Measurements from ENCODE around the gene COBLL1. TPM values are rescaled to one million over a fixed set of nuclear protein-coding genes. Genes with fewer than 3 reads are reported as not detected.

Gene COBLL1
- total and polyA plus RNA-seq, 9 donors = 5.6 to 11.0 (median 7.3) TPM

GRCh38 chr2:164745012-164745797, 96.4 kb downstream of the COBLL1 start:
- Histone ChIP-seq H3K36me3 (ENCODE audit: control insufficient read depth, insufficient read depth, low read length) (no peaks in the 10 kb centered on the region), H3K4me1 (ENCODE audit: control insufficient read depth, insufficient read depth, low read length) (no peaks in the 10 kb centered on the region), H3K27me3 (ENCODE audit: control insufficient read depth, insufficient read depth, low read length) (no peaks in the 10 kb centered on the region), H3K9me3 (replicated peaks; ENCODE audit: control insufficient read depth, low read depth, low read length) (no peaks in the 10 kb centered on the region), H3K4me3 (ENCODE audit: low read length) (no peak overlapping the region), H3K27ac (ENCODE audit: low read length) (no peak overlapping the region)
- no peak for DNase-seq
- 64% methylated on average over 2 of the region's 5 CpGs for WGBS (ENCODE audit: insufficient coverage)

- H3K36me3 ChIP-seq (ENCODE audit: control insufficient read depth, insufficient read depth, low read length) = no peaks in the 10 kb centered on the region
- peak; percentile 20 for DNase-seq
- no peaks in the 10 kb centered on the region for H3K27me3 ChIP-seq (ENCODE audit: control insufficient read depth, insufficient read depth, low read length)
- no CpG with 5 or more reads among the region's 4 CpGs for WGBS (ENCODE audit: insufficient coverage)
- no peaks in the 10 kb centered on the region for H3K4me1 ChIP-seq (ENCODE audit: control insufficient read depth, insufficient read depth, low read length)
- no peaks in the 10 kb centered on the region for H3K9me3 ChIP-seq (replicated peaks; ENCODE audit: control insufficient read depth, low read depth, low read length)
- H3K4me3 ChIP-seq (ENCODE audit: low read length) = no peak overlapping the region
- H3K27ac ChIP-seq (ENCODE audit: low read length) = no peak overlapping the region
Measured at GRCh38 chr2:164742738-164743317, 98.8 kb downstream of the COBLL1 start.

DNA sequence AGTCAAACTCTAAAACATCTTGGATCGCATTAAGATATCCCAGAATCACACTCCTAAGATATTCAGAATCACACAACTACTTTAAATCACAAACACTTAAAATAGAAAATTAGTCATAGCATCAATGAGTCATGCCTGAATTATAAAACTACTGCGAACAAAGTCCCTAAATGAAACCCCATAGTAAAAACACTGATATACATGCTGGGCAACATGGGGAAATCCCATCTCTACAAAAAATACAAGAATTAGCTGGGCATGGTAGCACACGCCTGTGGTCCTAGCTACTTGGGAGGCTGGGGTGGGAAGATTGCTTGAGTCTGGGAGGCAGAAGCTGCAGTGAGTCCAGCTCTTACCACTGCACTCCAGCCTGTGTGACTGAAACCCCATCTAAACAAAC, 101.7 kb downstream of the COBLL1 start:
- Histone ChIP-seq H3K4me1 (ENCODE audit: control insufficient read depth, insufficient read depth, low read length) (no peaks in the 10 kb centered on the region), H3K9me3 (replicated peaks; ENCODE audit: control insufficient read depth, low read depth, low read length) (no peaks in the 10 kb centered on the region), H3K4me3 (ENCODE audit: low read length) (no peak overlapping the region), H3K36me3 (ENCODE audit: control insufficient read depth, insufficient read depth, low read length) (no peaks in the 10 kb centered on the region), H3K27me3 (ENCODE audit: control insufficient read depth, insufficient read depth, low read length) (no peaks in the 10 kb centered on the region), H3K27ac (ENCODE audit: low read length) (no peak overlapping the region)
- DNase-seq = no peak
- WGBS (ENCODE audit: insufficient coverage) = no CpG with 5 or more reads among the region's 3 CpGs

- no peaks in the 10 kb centered on the region for H3K4me1 ChIP-seq (ENCODE audit: control insufficient read depth, insufficient read depth, low read length)
- H3K36me3 ChIP-seq (ENCODE audit: control insufficient read depth, insufficient read depth, low read length) = no peaks in the 10 kb centered on the region
- H3K27ac ChIP-seq (ENCODE audit: low read length) = no peak overlapping the region
- H3K4me3 ChIP-seq (ENCODE audit: low read length) = no peak overlapping the region
- DNase-seq = peak; percentile 75
- H3K9me3 ChIP-seq (replicated peaks; ENCODE audit: control insufficient read depth, low read depth, low read length) = no peaks in the 10 kb centered on the region
- H3K27me3 ChIP-seq (ENCODE audit: control insufficient read depth, insufficient read depth, low read length) = no peaks in the 10 kb centered on the region
- 0% methylated on average over 6 of the region's 9 CpGs for WGBS (ENCODE audit: insufficient coverage)
Measured at GRCh38 chr2:164737612-164738081, 104.0 kb downstream of the COBLL1 start.

- WGBS (ENCODE audit: insufficient coverage) = 50% methylated on average over 3 of the region's 4 CpGs
- Histone ChIP-seq H3K27me3 (ENCODE audit: control insufficient read depth, insufficient read depth, low read length) (no peaks in the 10 kb centered on the region), H3K36me3 (ENCODE audit: control insufficient read depth, insufficient read depth, low read length) (no peaks in the 10 kb centered on the region), H3K27ac (ENCODE audit: low read length) (no peak overlapping the region), H3K4me1 (ENCODE audit: control insufficient read depth, insufficient read depth, low read length) (no peaks in the 10 kb centered on the region), H3K4me3 (ENCODE audit: low read length) (no peak overlapping the region), H3K9me3 (replicated peaks; ENCODE audit: control insufficient read depth, low read depth, low read length) (no peaks in the 10 kb centered on the region)
- DNase-seq = no peak
Measured at GRCh38 chr2:164735309-164735919, 106.2 kb downstream of the COBLL1 start.

DNA sequence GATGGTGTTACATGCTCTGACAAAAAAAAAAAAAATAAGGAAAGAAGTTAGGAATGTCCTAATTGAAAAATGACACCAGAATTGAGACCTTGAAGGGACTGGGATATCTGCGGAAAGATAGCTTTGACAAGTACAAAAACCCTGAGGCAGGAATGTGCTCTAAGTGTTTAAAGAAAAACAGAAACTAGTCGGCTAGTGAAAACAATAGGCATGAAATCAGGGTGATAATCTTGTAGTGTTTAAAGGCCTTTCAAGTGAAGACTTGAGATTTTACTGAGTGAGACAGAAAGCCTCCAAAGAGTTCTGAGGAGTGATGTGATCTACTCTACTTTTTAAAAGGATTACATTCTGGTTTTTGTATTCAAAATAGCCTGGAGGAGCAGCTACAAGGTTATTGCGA, 107.4 kb downstream of the COBLL1 start:
- Histone ChIP-seq H3K4me3 (ENCODE audit: low read length) (no peak overlapping the region), H3K27me3 (ENCODE audit: control insufficient read depth, insufficient read depth, low read length) (no peaks in the 10 kb centered on the region), H3K27ac (ENCODE audit: low read length) (no peak overlapping the region), H3K4me1 (ENCODE audit: control insufficient read depth, insufficient read depth, low read length) (no peaks in the 10 kb centered on the region), H3K9me3 (replicated peaks; ENCODE audit: control insufficient read depth, low read depth, low read length) (no peaks in the 10 kb centered on the region), H3K36me3 (ENCODE audit: control insufficient read depth, insufficient read depth, low read length) (no peaks in the 10 kb centered on the region)
- no peak for DNase-seq
- 73% methylated on average over 3 of the region's 3 CpGs for WGBS (ENCODE audit: insufficient coverage)

DNA sequence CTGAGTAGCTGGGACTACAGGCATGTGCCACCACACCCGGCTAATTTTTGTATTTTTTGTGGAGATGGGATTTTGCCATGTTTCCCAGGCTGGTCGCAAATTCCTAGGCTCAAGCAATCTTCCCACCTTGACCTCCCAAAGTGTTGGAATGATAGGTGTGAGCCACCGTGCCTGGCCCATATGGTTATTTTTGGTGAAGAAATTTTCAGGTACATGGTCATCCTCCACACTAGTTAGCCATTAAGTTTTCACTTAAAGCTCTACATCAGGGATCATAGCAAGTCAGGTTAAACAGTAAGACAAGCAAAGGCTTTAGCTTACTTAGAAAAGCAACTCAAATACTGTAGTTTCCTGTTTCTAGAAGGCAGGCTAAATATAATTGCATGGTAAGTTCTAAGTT, 116.1 kb downstream of the COBLL1 start:
- Histone ChIP-seq H3K27ac (ENCODE audit: low read length) (no peak overlapping the region), H3K36me3 (ENCODE audit: control insufficient read depth, insufficient read depth, low read length) (no peaks in the 10 kb centered on the region), H3K27me3 (ENCODE audit: control insufficient read depth, insufficient read depth, low read length) (no peaks in the 10 kb centered on the region), H3K9me3 (replicated peaks; ENCODE audit: control insufficient read depth, low read depth, low read length) (no peaks in the 10 kb centered on the region), H3K4me1 (ENCODE audit: control insufficient read depth, insufficient read depth, low read length) (no peaks in the 10 kb centered on the region), H3K4me3 (ENCODE audit: low read length) (no peak overlapping the region)
- no peak for DNase-seq
- no CpG with 5 or more reads among the region's 3 CpGs for WGBS (ENCODE audit: insufficient coverage)

DNA sequence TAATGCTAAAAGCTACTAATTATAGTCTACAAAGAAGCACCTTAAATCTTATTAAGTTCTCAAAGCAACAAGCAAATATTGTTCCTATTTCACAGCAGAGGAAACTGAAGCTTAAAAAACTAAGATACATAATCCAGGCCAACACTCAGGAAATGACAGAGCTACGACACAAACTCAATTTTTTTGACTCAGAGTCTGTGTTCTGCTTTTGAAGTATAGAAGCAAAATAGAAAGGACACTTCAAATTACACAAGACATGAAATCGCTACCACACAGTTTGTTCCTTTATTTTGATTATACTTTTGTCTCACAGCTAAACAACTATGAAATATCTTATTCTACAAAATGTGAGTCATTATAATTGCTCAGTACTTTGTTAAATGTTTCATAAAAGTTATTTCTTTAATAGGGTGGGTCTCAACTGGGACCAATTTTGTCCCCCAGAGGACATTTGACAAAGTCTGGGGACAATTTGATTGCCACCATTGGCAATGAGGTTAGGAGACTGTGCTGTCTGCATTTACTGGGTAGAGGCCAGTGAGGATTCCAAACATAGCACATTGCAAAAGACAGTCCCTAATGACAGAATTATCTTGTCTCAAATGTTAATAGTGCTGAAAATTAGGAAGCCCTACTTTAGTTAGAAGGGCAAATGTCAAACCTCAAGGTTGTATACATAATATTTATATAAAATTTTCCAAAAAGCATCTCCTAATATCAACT, 118.8 kb downstream of the COBLL1 start:
- H3K4me1 ChIP-seq (ENCODE audit: control insufficient read depth, insufficient read depth, low read length) = no peaks in the 10 kb centered on the region
- H3K4me3 ChIP-seq (ENCODE audit: low read length) = no peak overlapping the region
- H3K36me3 ChIP-seq (ENCODE audit: control insufficient read depth, insufficient read depth, low read length) = no peaks in the 10 kb centered on the region
- H3K27ac ChIP-seq (ENCODE audit: low read length) = no peak overlapping the region
- no peaks in the 10 kb centered on the region for H3K9me3 ChIP-seq (replicated peaks; ENCODE audit: control insufficient read depth, low read depth, low read length)
- no CpG with 5 or more reads among the region's 2 CpGs for WGBS (ENCODE audit: insufficient coverage)
- H3K27me3 ChIP-seq (ENCODE audit: control insufficient read depth, insufficient read depth, low read length) = no peaks in the 10 kb centered on the region
- no peak for DNase-seq

- WGBS (ENCODE audit: insufficient coverage) = no CpG with 5 or more reads among the region's 1 CpG
- Histone ChIP-seq H3K36me3 (ENCODE audit: control insufficient read depth, insufficient read depth, low read length) (no peaks in the 10 kb centered on the region), H3K9me3 (replicated peaks; ENCODE audit: control insufficient read depth, low read depth, low read length) (no peaks in the 10 kb centered on the region), H3K27me3 (ENCODE audit: control insufficient read depth, insufficient read depth, low read length) (no peaks in the 10 kb centered on the region), H3K27ac (ENCODE audit: low read length) (no peak overlapping the region), H3K4me1 (ENCODE audit: control insufficient read depth, insufficient read depth, low read length) (no peaks in the 10 kb centered on the region), H3K4me3 (ENCODE audit: low read length) (no peak overlapping the region)
- no peak for DNase-seq
Measured at GRCh38 chr2:164721430-164721829, 120.2 kb downstream of the COBLL1 start.

Data from muscle of leg (tissue), 11 donors.